Duodenal mucosa (tissue), 2 donors: ENCODE measurements around the gene ATP8B2.

ENCODE experiments used
- H3K27ac ChIP-seq: one replicate; pipeline ENCODE4 v1.7.0; 2013; ENCODE audit warnings: low read depth, low read length
- H3K27me3 ChIP-seq, 2 donors: one replicate each; pipeline ENCODE4 v1.7.0; 2013; ENCODE audit warnings: low read length in 2 of 2, control low read depth in 1 of 2; ENCODE audit not compliant: insufficient read depth in 2 of 2, control insufficient read depth in 1 of 2
- H3K36me3 ChIP-seq, 2 donors: one replicate each; pipeline ENCODE4 v1.7.0; 2013; ENCODE audit warnings: low read length in 2 of 2, control low read depth in 1 of 2; ENCODE audit not compliant: insufficient read depth in 2 of 2, control insufficient read depth in 1 of 2
- H3K4me1 ChIP-seq, 2 donors: one replicate each; pipeline ENCODE4 v1.7.0; 2013; ENCODE audit warnings: low read length in 2 of 2, control low read depth in 1 of 2; ENCODE audit not compliant: insufficient read depth in 2 of 2, control insufficient read depth in 1 of 2
- H3K4me3 ChIP-seq, 2 donors: one replicate each; pipeline ENCODE4 v1.7.0; 2013; ENCODE audit warnings: low read length in 2 of 2, low read depth in 1 of 2
- H3K9ac ChIP-seq, 2 donors: one replicate each; pipeline ENCODE4 v1.7.0; 2013; ENCODE audit warnings: low read length in 2 of 2, low read depth in 1 of 2
- H3K9me3 ChIP-seq, 2 donors: one replicate each; pipeline ENCODE4 v1.7.0; 2013; ENCODE audit warnings: low read length in 2 of 2, control low read depth in 1 of 2; ENCODE audit not compliant: control insufficient read depth in 1 of 2

The ATP8B2 gene

GRCh38 chr1:154391086-154391770 is 65.9 kb downstream of the ATP8B2 start:
- Histone ChIP-seq H3K36me3 (no peaks in the 10 kb centered on the region), H3K9me3 (no peaks in the 10 kb centered on the region), H3K4me3 (no peak overlapping the region), H3K9ac (no peak overlapping the region), H3K27ac (no peak overlapping the region), H3K4me1 (peaks cover 0 to 2% of the 10 kb centered on the region in 2 donors), H3K27me3 (no peaks in the 10 kb centered on the region)

GRCh38 chr1:154398141-154398540 is 72.8 kb downstream of the ATP8B2 start:
- Histone ChIP-seq H3K27ac (no peak overlapping the region), H3K27me3 (no peaks in the 10 kb centered on the region), H3K4me1 (peaks cover 0 to 5% of the 10 kb centered on the region in 2 donors), H3K36me3 (no peaks in the 10 kb centered on the region), H3K4me3 (no peak overlapping the region), H3K9me3 (no peaks in the 10 kb centered on the region), H3K9ac (no peak overlapping the region)

- H3K9ac ChIP-seq = no peak overlapping the region
- H3K36me3 ChIP-seq = no peaks in the 10 kb centered on the region
- H3K4me1 ChIP-seq = peaks cover 5 to 10% of the 10 kb centered on the region in 2 donors
- no peak overlapping the region for H3K27ac ChIP-seq
- H3K9me3 ChIP-seq = no peaks in the 10 kb centered on the region
- H3K4me3 ChIP-seq = no peak overlapping the region
- H3K27me3 ChIP-seq = no peaks in the 10 kb centered on the region
Measured at GRCh38 chr1:154398678-154399077, 73.4 kb downstream of the ATP8B2 start.

- no peak overlapping the region for H3K27ac ChIP-seq
- H3K4me1 ChIP-seq = peaks cover 15 to 22% of the 10 kb centered on the region in 2 donors
- no peaks in the 10 kb centered on the region for H3K9me3 ChIP-seq
- H3K4me3 ChIP-seq = no peak overlapping the region
- no peak overlapping the region for H3K9ac ChIP-seq
- no peaks in the 10 kb centered on the region for H3K36me3 ChIP-seq
- no peaks in the 10 kb centered on the region for H3K27me3 ChIP-seq
Measured at GRCh38 chr1:154400381-154400801, 75.1 kb downstream of the ATP8B2 start.
